ENCODE data around the gene CELF4. TPM values are rescaled to one million over a fixed set of nuclear protein-coding genes. Genes with fewer than 3 reads are reported as not detected.

CELF4 gene
- total and polyA plus RNA-seq, 10 of the 15 experiments (the other 5 are each of a cell fraction or from before 2014, with no cell fraction given), result 0.03 to 0.32 TPM; not detected in 8

DNA sequence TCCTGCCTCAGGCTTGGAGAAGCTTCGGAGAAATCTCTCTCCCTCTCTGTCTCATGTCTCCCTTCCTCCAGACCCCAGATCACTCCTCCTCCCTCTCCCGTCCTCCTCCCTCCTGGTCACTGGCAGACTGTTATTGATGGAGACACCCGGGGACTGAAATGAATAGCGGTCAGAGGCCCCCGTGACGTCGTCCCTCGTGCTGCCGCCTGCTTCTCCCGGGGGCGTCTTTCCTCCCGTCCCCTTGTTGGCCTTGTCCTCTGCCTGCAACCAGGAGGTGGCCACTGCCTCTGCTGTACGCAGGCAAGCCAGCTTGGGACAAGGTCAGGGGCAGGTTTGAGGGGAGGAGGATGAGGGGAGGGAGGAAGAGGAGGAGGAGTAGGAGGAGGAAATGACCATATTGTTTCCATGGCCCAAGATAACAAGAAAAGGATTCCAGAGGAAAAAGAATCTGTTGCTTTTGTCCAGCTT, 78.2 kb downstream of the CELF4 start (continued):
- TF ChIP-seq, protein P1, sequence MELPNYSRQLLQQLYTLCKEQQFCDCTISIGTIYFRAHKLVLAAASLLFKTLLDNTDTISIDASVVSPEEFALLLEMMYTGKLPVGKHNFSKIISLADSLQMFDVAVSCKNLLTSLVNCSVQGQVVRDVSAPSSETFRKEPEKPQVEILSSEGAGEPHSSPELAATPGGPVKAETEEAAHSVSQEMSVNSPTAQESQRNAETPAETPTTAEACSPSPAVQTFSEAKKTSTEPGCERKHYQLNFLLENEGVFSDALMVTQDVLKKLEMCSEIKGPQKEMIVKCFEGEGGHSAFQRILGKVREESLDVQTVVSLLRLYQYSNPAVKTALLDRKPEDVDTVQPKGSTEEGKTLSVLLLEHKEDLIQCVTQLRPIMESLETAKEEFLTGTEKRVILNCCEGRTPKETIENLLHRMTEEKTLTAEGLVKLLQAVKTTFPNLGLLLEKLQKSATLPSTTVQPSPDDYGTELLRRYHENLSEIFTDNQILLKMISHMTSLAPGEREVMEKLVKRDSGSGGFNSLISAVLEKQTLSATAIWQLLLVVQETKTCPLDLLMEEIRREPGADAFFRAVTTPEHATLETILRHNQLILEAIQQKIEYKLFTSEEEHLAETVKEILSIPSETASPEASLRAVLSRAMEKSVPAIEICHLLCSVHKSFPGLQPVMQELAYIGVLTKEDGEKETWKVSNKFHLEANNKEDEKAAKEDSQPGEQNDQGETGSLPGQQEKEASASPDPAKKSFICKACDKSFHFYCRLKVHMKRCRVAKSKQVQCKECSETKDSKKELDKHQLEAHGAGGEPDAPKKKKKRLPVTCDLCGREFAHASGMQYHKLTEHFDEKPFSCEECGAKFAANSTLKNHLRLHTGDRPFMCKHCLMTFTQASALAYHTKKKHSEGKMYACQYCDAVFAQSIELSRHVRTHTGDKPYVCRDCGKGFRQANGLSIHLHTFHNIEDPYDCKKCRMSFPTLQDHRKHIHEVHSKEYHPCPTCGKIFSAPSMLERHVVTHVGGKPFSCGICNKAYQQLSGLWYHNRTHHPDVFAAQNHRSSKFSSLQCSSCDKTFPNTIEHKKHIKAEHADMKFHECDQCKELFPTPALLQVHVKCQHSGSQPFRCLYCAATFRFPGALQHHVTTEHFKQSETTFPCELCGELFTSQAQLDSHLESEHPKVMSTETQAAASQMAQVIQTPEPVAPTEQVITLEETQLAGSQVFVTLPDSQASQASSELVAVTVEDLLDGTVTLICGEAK (IDR thresholded peaks at IDR 0.05; ENCODE audit: borderline replicate concordance), result no peak
- TF ChIP-seq RELA (IDR thresholded peaks at IDR 0.05; ENCODE audit: borderline replicate concordance, partially characterized antibody) (no peak), IKZF1 (conservative IDR thresholded peaks at IDR 0.05) (no peak), YY1 (IDR thresholded peaks at IDR 0.05; ENCODE audit: low read depth, low read length) (no peak), SMAD1 (IDR thresholded peaks at IDR 0.05; ENCODE audit: low read depth, partially characterized antibody) (no peak)
- TF ChIP-seq, protein P2, sequence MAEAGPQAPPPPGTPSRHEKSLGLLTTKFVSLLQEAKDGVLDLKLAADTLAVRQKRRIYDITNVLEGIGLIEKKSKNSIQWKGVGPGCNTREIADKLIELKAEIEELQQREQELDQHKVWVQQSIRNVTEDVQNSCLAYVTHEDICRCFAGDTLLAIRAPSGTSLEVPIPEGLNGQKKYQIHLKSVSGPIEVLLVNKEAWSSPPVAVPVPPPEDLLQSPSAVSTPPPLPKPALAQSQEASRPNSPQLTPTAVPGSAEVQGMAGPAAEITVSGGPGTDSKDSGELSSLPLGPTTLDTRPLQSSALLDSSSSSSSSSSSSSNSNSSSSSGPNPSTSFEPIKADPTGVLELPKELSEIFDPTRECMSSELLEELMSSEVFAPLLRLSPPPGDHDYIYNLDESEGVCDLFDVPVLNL (IDR thresholded peaks at IDR 0.05; ENCODE audit: low read depth, low read length), result no peak
- TF ChIP-seq, protein P3, sequence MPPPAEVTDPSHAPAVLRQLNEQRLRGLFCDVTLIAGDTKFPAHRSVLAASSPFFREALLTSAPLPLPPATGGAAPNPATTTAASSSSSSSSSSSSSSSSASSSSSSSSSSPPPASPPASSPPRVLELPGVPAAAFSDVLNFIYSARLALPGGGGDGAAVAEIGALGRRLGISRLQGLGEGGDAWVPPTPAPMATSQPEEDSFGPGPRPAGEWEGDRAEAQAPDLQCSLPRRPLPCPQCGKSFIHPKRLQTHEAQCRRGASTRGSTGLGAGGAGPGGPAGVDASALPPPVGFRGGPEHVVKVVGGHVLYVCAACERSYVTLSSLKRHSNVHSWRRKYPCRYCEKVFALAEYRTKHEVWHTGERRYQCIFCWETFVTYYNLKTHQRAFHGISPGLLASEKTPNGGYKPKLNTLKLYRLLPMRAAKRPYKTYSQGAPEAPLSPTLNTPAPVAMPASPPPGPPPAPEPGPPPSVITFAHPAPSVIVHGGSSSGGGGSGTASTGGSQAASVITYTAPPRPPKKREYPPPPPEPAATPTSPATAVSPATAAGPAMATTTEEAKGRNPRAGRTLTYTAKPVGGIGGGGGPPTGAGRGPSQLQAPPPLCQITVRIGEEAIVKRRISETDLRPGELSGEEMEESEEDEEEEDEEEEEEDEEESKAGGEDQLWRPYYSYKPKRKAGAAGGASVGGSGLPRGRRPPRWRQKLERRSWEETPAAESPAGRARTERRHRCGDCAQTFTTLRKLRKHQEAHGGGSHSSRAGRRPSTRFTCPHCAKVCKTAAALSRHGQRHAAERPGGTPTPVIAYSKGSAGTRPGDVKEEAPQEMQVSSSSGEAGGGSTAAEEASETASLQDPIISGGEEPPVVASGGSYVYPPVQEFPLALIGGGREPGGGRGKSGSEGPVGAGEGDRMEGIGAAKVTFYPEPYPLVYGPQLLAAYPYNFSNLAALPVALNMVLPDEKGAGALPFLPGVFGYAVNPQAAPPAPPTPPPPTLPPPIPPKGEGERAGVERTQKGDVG (CRISPR knock-in tag; IDR thresholded peaks at IDR 0.05), result no peak

Data from GM12878 (cell line).